Caco-2 (cell line): ENCODE measurements around the gene PIH1D1. TPM values are rescaled to one million over a fixed set of nuclear protein-coding genes. Genes with fewer than 3 reads are reported as not detected.

Experiments used
- BruUV-seq: library from RNA; stranded (reverse); fragments of 400-500 nt; replicated peaks from 2 replicates; lab custom pipeline; 2021; lab: Mats Ljungman, UMichigan
- CTCF ChIA-PET: fragments of 300-600 bp; sonication (Branson Sonifier 250); formaldehyde crosslinking; loops from one replicate; lab custom pipeline; 2022; ENCODE audit warnings: antibody characterized with exemption; lab: Charles Lee
- POLR2A ChIA-PET: fragments of 300-600 bp; sonication (Branson Sonifier 250); formaldehyde crosslinking; loops from one replicate; lab custom pipeline; 2022; ENCODE audit warnings: antibody characterized with exemption; lab: Charles Lee
- DNase-seq, 2 experiments: peaks; one replicate each; pipeline versions ENCODE4 v3.0.0 to v3.0.0-alpha.2; 2020 to 2022
- H3K27me3 ChIP-seq: replicated peaks from 2 replicates; pipeline ENCODE4 v1.6.0; 2011; ENCODE audit warnings: low read length; ENCODE audit not compliant: control insufficient read depth, insufficient read depth
- H3K36me3 ChIP-seq: 2 replicates; pipeline ENCODE4 v1.5.1; 2011; ENCODE audit warnings: low read length; ENCODE audit not compliant: control insufficient read depth, insufficient read depth
- H3K4me1 ChIP-seq: fragments of 250-450 bp; sonication (Bioruptor Pico); 2 replicates; pipeline ENCODE4 v1.5.1; 2020; ENCODE audit warnings: mild to moderate bottlenecking
- H3K4me3 ChIP-seq: 2 replicates; pipeline ENCODE4 v1.5.1; 2011; ENCODE audit warnings: low read depth, mild to moderate bottlenecking, control low read depth, low read length
- H3K9me3 ChIP-seq: fragments of 250-450 bp; sonication (Bioruptor Pico); 2 replicates; pipeline ENCODE4 v1.5.1; 2020; ENCODE audit warnings: mild to moderate bottlenecking, moderate library complexity
- H3K27ac Mint-ChIP-seq: one replicate; pipeline ENCODE4 v1.8.0; 2022; ENCODE audit warnings: mixed read lengths; ENCODE audit not compliant: unreplicated experiment
- H3K27me3 Mint-ChIP-seq: one replicate; pipeline ENCODE4 v1.8.0; 2022; ENCODE audit warnings: mixed read lengths; ENCODE audit not compliant: insufficient read depth, unreplicated experiment
- H3K36me3 Mint-ChIP-seq: one replicate; pipeline ENCODE4 v1.8.0; 2022; ENCODE audit warnings: mild to moderate bottlenecking, mixed read lengths; ENCODE audit not compliant: insufficient read depth, unreplicated experiment
- H3K4me1 Mint-ChIP-seq: one replicate; pipeline ENCODE4 v1.8.0; 2022; ENCODE audit warnings: low read depth, mixed read lengths; ENCODE audit not compliant: unreplicated experiment
- H3K4me3 Mint-ChIP-seq: one replicate; pipeline ENCODE4 v1.8.0; 2022; ENCODE audit warnings: mild to moderate bottlenecking, moderate library complexity, mixed read lengths; ENCODE audit not compliant: unreplicated experiment
- H3K9me3 Mint-ChIP-seq: one replicate; pipeline ENCODE4 v1.8.0; 2022; ENCODE audit warnings: mixed read lengths; ENCODE audit not compliant: unreplicated experiment
- intact Hi-C: fragments of 100-400 bp; cut with micrococcal nuclease; formaldehyde crosslinking; loops from one replicate; pipeline ENCODE4 v1.10.0; 2022; ENCODE audit not compliant: unreplicated experiment
- total RNA-seq: library from RNA; stranded (reverse); gene quantifications from 2 replicates; pipeline ENCODE4 v1.2.3, GENCODE V29; 2022
- TF ChIP-seq, protein P1 (sequence below), 2 experiments: fragments of 200-600 bp in 1 of 2; IDR thresholded peaks; 1 replicate in 1 of 2; 2 replicates in 1 of 2; pipeline versions ENCODE4 v1.5.1 to v1.8.0; 2011 to 2022; ENCODE audit warnings: antibody characterized with exemption in 1 of 2, control low read depth in 1 of 2, inconsistent platforms in 1 of 2, low read depth in 1 of 2, low read length in 1 of 2, mild to moderate bottlenecking in 1 of 2, moderate library complexity in 1 of 2; ENCODE audit not compliant: insufficient read depth in 1 of 2, severe bottlenecking in 1 of 2, unreplicated experiment in 1 of 2

The PIH1D1 gene
- total RNA-seq, 1 experiment from 2014 or later = 150 TPM

- H3K4me3 ChIP-seq = no peak overlapping the region
- no TSS peak for BruUV-seq
- H3K4me3 Mint-ChIP-seq = peak overlapping the region; percentile 64
- H3K9me3 ChIP-seq = no peaks in the 10 kb centered on the region
- peaks cover 2% of the 10 kb centered on the region; the same call in 1 of the 2 replicates for H3K27me3 ChIP-seq
- H3K36me3 ChIP-seq = no peaks in the 10 kb centered on the region
- H3K27me3 Mint-ChIP-seq = peaks cover 48% of the 10 kb centered on the region
- intact Hi-C loops = no loop called here
- TF ChIP-seq, protein P1, sequence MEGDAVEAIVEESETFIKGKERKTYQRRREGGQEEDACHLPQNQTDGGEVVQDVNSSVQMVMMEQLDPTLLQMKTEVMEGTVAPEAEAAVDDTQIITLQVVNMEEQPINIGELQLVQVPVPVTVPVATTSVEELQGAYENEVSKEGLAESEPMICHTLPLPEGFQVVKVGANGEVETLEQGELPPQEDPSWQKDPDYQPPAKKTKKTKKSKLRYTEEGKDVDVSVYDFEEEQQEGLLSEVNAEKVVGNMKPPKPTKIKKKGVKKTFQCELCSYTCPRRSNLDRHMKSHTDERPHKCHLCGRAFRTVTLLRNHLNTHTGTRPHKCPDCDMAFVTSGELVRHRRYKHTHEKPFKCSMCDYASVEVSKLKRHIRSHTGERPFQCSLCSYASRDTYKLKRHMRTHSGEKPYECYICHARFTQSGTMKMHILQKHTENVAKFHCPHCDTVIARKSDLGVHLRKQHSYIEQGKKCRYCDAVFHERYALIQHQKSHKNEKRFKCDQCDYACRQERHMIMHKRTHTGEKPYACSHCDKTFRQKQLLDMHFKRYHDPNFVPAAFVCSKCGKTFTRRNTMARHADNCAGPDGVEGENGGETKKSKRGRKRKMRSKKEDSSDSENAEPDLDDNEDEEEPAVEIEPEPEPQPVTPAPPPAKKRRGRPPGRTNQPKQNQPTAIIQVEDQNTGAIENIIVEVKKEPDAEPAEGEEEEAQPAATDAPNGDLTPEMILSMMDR (IDR thresholded peaks at IDR 0.05; ENCODE audit: insufficient read depth in 1 of 2, low read depth in 1 of 2, low read length in 1 of 2, severe bottlenecking in 1 of 2, unreplicated experiment in 1 of 2) = no peak
- H3K36me3 Mint-ChIP-seq = peaks cover 2% of the 10 kb centered on the region
- DNase-seq = peak; percentile 73 to 81
- H3K27ac Mint-ChIP-seq = no peak overlapping the region
- peaks cover 35% of the 10 kb centered on the region for H3K4me1 ChIP-seq
- CTCF ChIA-PET = interaction anchor here (0.5 to 1.3 kb wide), 3 partner anchors 16 to 31 kb away, joined by 3 to 6 read pairs (median 4); no protein-coding TSS in a partner anchor
- peaks cover 34% of the 10 kb centered on the region for H3K4me1 Mint-ChIP-seq
- POLR2A ChIA-PET = no interaction called here
- H3K9me3 Mint-ChIP-seq = no peaks in the 10 kb centered on the region
These were observed 25.6 kb downstream of the PIH1D1 start for GRCh38 chr19:49425922-49426592.

- peaks cover 48% of the 10 kb centered on the region for H3K27me3 Mint-ChIP-seq
- no peak for DNase-seq
- peak within 1 kb of the TSS; percentile 64 for H3K4me3 Mint-ChIP-seq
- intact Hi-C loops = no loop called here
- H3K36me3 Mint-ChIP-seq = peaks cover 6% of the 10 kb centered on the region
- BruUV-seq = no TSS peak
- H3K4me1 Mint-ChIP-seq = peaks cover 34% of the 10 kb centered on the region
- H3K27ac Mint-ChIP-seq = no peak within 1 kb of the TSS
- Histone ChIP-seq H3K36me3 (no peaks in the 10 kb centered on the region), H3K9me3 (no peaks in the 10 kb centered on the region), H3K27me3 (peaks cover 2% of the 10 kb centered on the region; the same call in 1 of the 2 replicates), H3K4me3 (no peak within 1 kb of the TSS), H3K4me1 (peaks cover 39% of the 10 kb centered on the region)
- POLR2A ChIA-PET = no interaction called here
- H3K9me3 Mint-ChIP-seq = no peaks in the 10 kb centered on the region
- CTCF ChIA-PET = interaction anchor here (0.7 to 1.3 kb wide), 2 partner anchors 17 to 31 kb away, joined by 3 to 6 read pairs; no protein-coding TSS in a partner anchor
- TF ChIP-seq, protein P1 (IDR thresholded peaks at IDR 0.05; ENCODE audit: insufficient read depth in 1 of 2, low read depth in 1 of 2, low read length in 1 of 2, severe bottlenecking in 1 of 2, unreplicated experiment in 1 of 2) = no peak
These were observed 26.4 kb downstream of the PIH1D1 start, which contains the start of gene GFY for GRCh38 chr19:49425178-49425577. Gene GFY (plus strand): TSS chr19:49425388. CDS start chr19:49426431, 1,043 bp downstream.

GRCh38 chr19:49423985-49424303, 27.7 kb downstream of the PIH1D1 start:
- no peak overlapping the region for H3K4me3 Mint-ChIP-seq
- POLR2A ChIA-PET = no interaction called here

More at GRCh38 chr19:49423985-49424303, 27.7 kb downstream of the PIH1D1 start:
- TF ChIP-seq, protein P1 (IDR thresholded peaks at IDR 0.05; ENCODE audit: insufficient read depth in 1 of 2, low read depth in 1 of 2, low read length in 1 of 2, severe bottlenecking in 1 of 2, unreplicated experiment in 1 of 2) = no peak
- peaks cover 39% of the 10 kb centered on the region for H3K4me1 ChIP-seq
- no peak overlapping the region for H3K4me3 ChIP-seq
- Mint-ChIP-seq H3K4me1 (peaks cover 34% of the 10 kb centered on the region), H3K36me3 (peaks cover 6% of the 10 kb centered on the region), H3K27me3 (peaks cover 60% of the 10 kb centered on the region), H3K9me3 (no peaks in the 10 kb centered on the region), H3K27ac (no peak overlapping the region)
- no peaks in the 10 kb centered on the region for H3K9me3 ChIP-seq
- no TSS peak for BruUV-seq
- CTCF ChIA-PET = interaction anchor here (0.7 kb wide), 1 partner anchor 1152 kb away, joined by 3 read pairs; no protein-coding TSS in a partner anchor
- no peak for DNase-seq
- peaks cover 2% of the 10 kb centered on the region; the same call in 1 of the 2 replicates for H3K27me3 ChIP-seq
- intact Hi-C loops = no loop called here
- no peaks in the 10 kb centered on the region for H3K36me3 ChIP-seq
